ENCODE results near the gene ANKS1B.

DNA sequence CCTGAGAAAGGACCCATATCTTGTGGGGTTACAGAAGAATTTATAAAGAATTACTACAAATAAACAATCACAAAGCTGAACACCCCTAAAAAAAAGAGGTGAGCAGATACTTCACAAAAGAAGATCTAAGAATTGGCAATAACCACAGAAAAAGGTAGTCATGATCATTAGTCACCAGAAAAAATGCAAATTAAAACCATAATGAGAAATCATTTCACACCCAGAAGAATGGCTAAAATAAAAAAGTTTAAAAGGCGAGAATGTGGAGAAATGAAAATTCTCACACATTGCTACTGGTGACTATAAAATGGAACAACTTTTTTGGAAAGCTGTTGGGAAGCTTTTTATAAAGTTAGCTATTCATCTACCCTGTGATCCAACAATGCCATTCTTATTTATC lies 545.3 kb downstream of the ANKS1B start:
- TF ChIP-seq GLIS3 (CRISPR knock-in tag; IDR thresholded peaks at IDR 0.05) (no peak), CSDC2 (CRISPR knock-in tag; IDR thresholded peaks at IDR 0.05) (no peak), OSR1 (CRISPR knock-in tag; IDR thresholded peaks at IDR 0.05) (no peak)
- TF ChIP-seq, protein P1, sequence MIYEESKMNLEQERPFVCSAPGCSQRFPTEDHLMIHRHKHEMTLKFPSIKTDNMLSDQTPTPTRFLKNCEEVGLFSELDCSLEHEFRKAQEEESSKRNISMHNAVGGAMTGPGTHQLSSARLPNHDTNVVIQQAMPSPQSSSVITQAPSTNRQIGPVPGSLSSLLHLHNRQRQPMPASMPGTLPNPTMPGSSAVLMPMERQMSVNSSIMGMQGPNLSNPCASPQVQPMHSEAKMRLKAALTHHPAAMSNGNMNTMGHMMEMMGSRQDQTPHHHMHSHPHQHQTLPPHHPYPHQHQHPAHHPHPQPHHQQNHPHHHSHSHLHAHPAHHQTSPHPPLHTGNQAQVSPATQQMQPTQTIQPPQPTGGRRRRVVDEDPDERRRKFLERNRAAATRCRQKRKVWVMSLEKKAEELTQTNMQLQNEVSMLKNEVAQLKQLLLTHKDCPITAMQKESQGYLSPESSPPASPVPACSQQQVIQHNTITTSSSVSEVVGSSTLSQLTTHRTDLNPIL (CRISPR knock-in tag; IDR thresholded peaks at IDR 0.05; ENCODE audit: low read depth), result no peak
